SK-N-SH treated with all-trans-retinoic acid at 6 μM for 48 hours (cell line): ENCODE data around the gene SNX10.

Experiments used
- ATAC-seq: fragments of 200-7000 bp; cut with Tn5 transposase; 3 replicates; pipeline ENCODE4 v1.9.1; 2020; ENCODE audit warnings: mild to moderate bottlenecking, moderate library complexity
- BACH2 ChIP-seq: fragments of 250-450 bp; sonication (Bioruptor Pico); IDR thresholded peaks from 2 replicates; pipeline ENCODE4 v1.9.0; 2021; ENCODE audit warnings: mild to moderate bottlenecking, borderline replicate concordance
- CREB5 ChIP-seq: fragments of 250-450 bp; sonication (Bioruptor Pico); IDR thresholded peaks from 2 replicates; pipeline ENCODE4 v1.5.1; 2020; ENCODE audit warnings: low read depth, mild to moderate bottlenecking, moderate library complexity
- CSDC2 ChIP-seq: fragments of 250-450 bp; sonication (Bioruptor Pico); IDR thresholded peaks from 2 replicates; pipeline ENCODE4 v1.5.0; 2020; ENCODE audit warnings: mild to moderate bottlenecking, moderate library complexity
- CSRNP3 ChIP-seq: fragments of 250-450 bp; sonication (Bioruptor Pico); IDR thresholded peaks from 2 replicates; pipeline ENCODE4 v1.5.1; 2021; ENCODE audit warnings: mild to moderate bottlenecking, moderate library complexity
- ESRRG ChIP-seq: fragments of 250-450 bp; sonication (Bioruptor Pico); IDR thresholded peaks from 2 replicates; pipeline ENCODE4 v1.6.1; 2021; ENCODE audit warnings: mild to moderate bottlenecking
- GLIS3 ChIP-seq: fragments of 250-450 bp; sonication (Bioruptor Pico); IDR thresholded peaks from 2 replicates; pipeline ENCODE4 v1.5.0; 2020; ENCODE audit warnings: mild to moderate bottlenecking, moderate library complexity
- ISL1 ChIP-seq: fragments of 250-450 bp; sonication (Bioruptor Pico); IDR thresholded peaks from 2 replicates; pipeline ENCODE4 v2.1.2; 2022; ENCODE audit warnings: mild to moderate bottlenecking, moderate library complexity
- OSR1 ChIP-seq: fragments of 250-450 bp; sonication (Bioruptor Pico); IDR thresholded peaks from 2 replicates; pipeline ENCODE4 v1.8.0; 2022; ENCODE audit warnings: moderate library complexity, mild to moderate bottlenecking, inconsistent platforms
- PATZ1 ChIP-seq: fragments of 250-450 bp; sonication (Bioruptor Pico); IDR thresholded peaks from 2 replicates; pipeline ENCODE4 v1.8.0; 2020; ENCODE audit warnings: mild to moderate bottlenecking, moderate library complexity, borderline replicate concordance
- POU6F1 ChIP-seq: fragments of 250-450 bp; sonication (Bioruptor Pico); IDR thresholded peaks from 2 replicates; pipeline ENCODE4 v1.8.0; 2021; ENCODE audit warnings: low read depth, mild to moderate bottlenecking, moderate library complexity, borderline replicate concordance
- PPARA ChIP-seq: fragments of 250-450 bp; sonication (Bioruptor Pico); IDR thresholded peaks from 2 replicates; pipeline ENCODE4 v1.5.0; 2020; ENCODE audit warnings: mild to moderate bottlenecking, borderline replicate concordance
- RARB ChIP-seq: fragments of 250-450 bp; sonication (Bioruptor Pico); IDR thresholded peaks from 2 replicates; pipeline ENCODE4 v1.8.0; 2021; ENCODE audit warnings: mild to moderate bottlenecking, moderate library complexity
- SNAI2 ChIP-seq: fragments of 250-450 bp; sonication (Bioruptor Pico); IDR thresholded peaks from 2 replicates; pipeline ENCODE4 v1.5.0; 2020; ENCODE audit warnings: mild to moderate bottlenecking, moderate library complexity
- TCF4 ChIP-seq: fragments of 250-450 bp; sonication (Bioruptor Pico); IDR thresholded peaks from 2 replicates; pipeline ENCODE4 v1.8.0; 2021; ENCODE audit warnings: mild to moderate bottlenecking, moderate library complexity, borderline replicate concordance
- TOX ChIP-seq: fragments of 250-450 bp; sonication (Bioruptor Pico); IDR thresholded peaks from 2 replicates; pipeline ENCODE4 v1.8.0; 2021; ENCODE audit warnings: mild to moderate bottlenecking, moderate library complexity, borderline replicate concordance
- TSHZ2 ChIP-seq: fragments of 250-450 bp; sonication (Bioruptor Pico); IDR thresholded peaks from 2 replicates; pipeline ENCODE4 v1.5.0; 2020; ENCODE audit warnings: mild to moderate bottlenecking, moderate library complexity
- ZC3H10 ChIP-seq: fragments of 250-450 bp; sonication (Bioruptor Pico); IDR thresholded peaks from 2 replicates; pipeline ENCODE4 v1.5.1; 2021; ENCODE audit warnings: mild to moderate bottlenecking, moderate library complexity
- ZFP3 ChIP-seq: fragments of 250-450 bp; sonication (Bioruptor Pico); IDR thresholded peaks from 2 replicates; pipeline ENCODE4 v1.5.0; 2020; ENCODE audit warnings: mild to moderate bottlenecking, moderate library complexity
- ZFP30 ChIP-seq: fragments of 450-650 bp; formaldehyde crosslinking; IDR thresholded peaks from 2 replicates; pipeline ENCODE4 v1.5.0; 2022; ENCODE audit warnings: mild to moderate bottlenecking, moderate library complexity
- ZNF565 ChIP-seq: fragments of 450-650 bp; formaldehyde crosslinking; conservative IDR thresholded peaks from 2 replicates; pipeline ENCODE4 v1.5.0; 2020; ENCODE audit warnings: low read depth, mild to moderate bottlenecking, moderate library complexity
- ZNF70 ChIP-seq: fragments of 450-650 bp; formaldehyde crosslinking; IDR thresholded peaks from 2 replicates; pipeline ENCODE4 v1.5.0; 2020; ENCODE audit warnings: mild to moderate bottlenecking, moderate library complexity
- ZNF8 ChIP-seq: fragments of 450-650 bp; formaldehyde crosslinking; IDR thresholded peaks from 2 replicates; pipeline ENCODE4 v1.5.0; 2020; ENCODE audit warnings: mild to moderate bottlenecking, moderate library complexity

The SNX10 gene

GRCh38 chr7:26385240-26385639, 93.6 kb downstream of the SNX10 start:
- TF ChIP-seq ZFP3 (CRISPR knock-in tag) (no peak), TSHZ2 (CRISPR knock-in tag) (no peak), RARB (no peak), CSRNP3 (no peak), ZNF565 (CRISPR knock-in tag) (no peak), SNAI2 (no peak), OSR1 (CRISPR knock-in tag) (no peak), ESRRG (CRISPR knock-in tag) (no peak), CSDC2 (CRISPR knock-in tag) (no peak), ZFP30 (CRISPR knock-in tag) (no peak), ISL1 (no peak), PPARA (no peak), PATZ1 (CRISPR knock-in tag) (no peak), TCF4 (CRISPR knock-in tag) (no peak), ZNF8 (CRISPR knock-in tag) (no peak), ZNF70 (CRISPR knock-in tag) (no peak), GLIS3 (no peak), BACH2 (no peak), POU6F1 (CRISPR knock-in tag) (no peak), ZC3H10 (no peak)
- no peak for ATAC-seq

GRCh38 chr7:26387731-26388130, 96.1 kb downstream of the SNX10 start:
- no peak for ATAC-seq
- no peak for TF ChIP-seq POU6F1 (CRISPR knock-in tag)
- no peak for TF ChIP-seq CSDC2 (CRISPR knock-in tag)
- TF ChIP-seq ZFP3 (CRISPR knock-in tag): no peak
- TF ChIP-seq ZNF8 (CRISPR knock-in tag): no peak
- no peak for TF ChIP-seq CREB5 (CRISPR knock-in tag)
- TF ChIP-seq ZNF70 (CRISPR knock-in tag): no peak
- TF ChIP-seq TCF4 (CRISPR knock-in tag): no peak
- TF ChIP-seq GLIS3: no peak
- TF ChIP-seq CSRNP3: no peak
- TF ChIP-seq TOX (CRISPR knock-in tag): no peak
- no peak for TF ChIP-seq PPARA
- no peak for TF ChIP-seq PATZ1 (CRISPR knock-in tag)
- TF ChIP-seq ISL1: no peak
- no peak for TF ChIP-seq ZC3H10
- TF ChIP-seq ZFP30 (CRISPR knock-in tag): no peak
- TF ChIP-seq RARB: no peak
